AG04449 (cell line): ENCODE results near the gene TNFAIP8L3.

ENCODE experiments used
- CTCF ChIA-PET: fragments of 350-600 bp; formaldehyde crosslinking; extraction: SDS; loops from one replicate; lab custom pipeline; 2021; ENCODE audit warnings: antibody characterized with exemption; lab: Yijun Ruan, JAX
- POLR2A ChIA-PET: fragments of 400-600, 350-600 bp; formaldehyde crosslinking; extraction: SDS; loops from one replicate; lab custom pipeline; 2020; ENCODE audit warnings: antibody characterized with exemption, inconsistent platforms; lab: Yijun Ruan, JAX
- DNase-seq: peaks from one replicate; pipeline ENCODE4 v3.0.0-alpha.2; 2010; ENCODE audit warnings: low read depth, low spot score
- H3K4me3 ChIP-seq: 2 replicates; pipeline ENCODE4 v1.5.1; 2011; ENCODE audit warnings: low read depth, mild to moderate bottlenecking, control low read depth, low read length
- CTCF ChIP-seq: IDR thresholded peaks from one replicate; pipeline ENCODE4 v1.5.1; 2011; ENCODE audit warnings: mild to moderate bottlenecking, moderate library complexity, low read length, control low read depth, inconsistent platforms; ENCODE audit not compliant: insufficient read depth; ENCODE audit errors: missing control alignments

The TNFAIP8L3 gene

GRCh38 chr15:51089699-51090453 is 4.8 kb downstream of the TNFAIP8L3 start:
- no peak for DNase-seq
- no peak overlapping the region for H3K4me3 ChIP-seq
- no peak for TF ChIP-seq CTCF
- POLR2A ChIA-PET = no interaction called here
- CTCF ChIA-PET = no interaction called here

GRCh38 chr15:51089041-51089440 is 5.7 kb downstream of the TNFAIP8L3 start:
- ChIA-PET CTCF (no interaction called here), POLR2A (no interaction called here)
- no peak for TF ChIP-seq CTCF
- DNase-seq = no peak
- H3K4me3 ChIP-seq = no peak overlapping the region

GRCh38 chr15:51088585-51088984 is 6.1 kb downstream of the TNFAIP8L3 start:
- no peak for TF ChIP-seq CTCF
- POLR2A ChIA-PET = no interaction called here
- no peak for DNase-seq
- no peak overlapping the region for H3K4me3 ChIP-seq
- CTCF ChIA-PET = no interaction called here

GRCh38 chr15:51087513-51087912 is 7.2 kb downstream of the TNFAIP8L3 start:
- POLR2A ChIA-PET = no interaction called here
- CTCF ChIA-PET = interaction anchor here (1.4 to 1.5 kb wide), 2 partner anchors 11 to 45 kb away, joined by 4 to 5 read pairs; no protein-coding TSS in a partner anchor
- no peak for DNase-seq
- TF ChIP-seq CTCF = no peak
- no peak overlapping the region for H3K4me3 ChIP-seq

- CTCF ChIA-PET = interaction anchor here (1.4 to 1.5 kb wide), 2 partner anchors 12 to 47 kb away, joined by 4 to 5 read pairs; no protein-coding TSS in a partner anchor
- DNase-seq = no peak
- no peak overlapping the region for H3K4me3 ChIP-seq
- POLR2A ChIA-PET = no interaction called here
- TF ChIP-seq CTCF = no peak
Observed at GRCh38 chr15:51086409-51086808, 8.3 kb downstream of the TNFAIP8L3 start.

- DNase-seq = no peak
- ChIA-PET CTCF (interaction anchor here (1.5 kb wide), 1 partner anchor 47 kb away, joined by 4 read pairs; no protein-coding TSS in a partner anchor), POLR2A (no interaction called here)
- TF ChIP-seq CTCF = no peak
- H3K4me3 ChIP-seq = no peak overlapping the region
Observed at GRCh38 chr15:51085764-51086163, 8.9 kb downstream of the TNFAIP8L3 start.
